Measurements from ENCODE around the gene PGC. TPM values are rescaled to one million over a fixed set of nuclear protein-coding genes. Genes with fewer than 3 reads are reported as not detected.

PGC gene
- total RNA-seq, 1 donor from 2014 or later: not detected

- Mint-ChIP-seq H3K4me3 (peak overlapping the region; percentile 57), H3K27me3 (ENCODE audit: low read depth) (peaks cover 22% of the 10 kb centered on the region), H3K4me1 (peaks cover 11% of the 10 kb centered on the region), H3K27ac (no peak overlapping the region), H3K9me3 (no peaks in the 10 kb centered on the region), H3K36me3 (no peaks in the 10 kb centered on the region)
- DNase-seq (ENCODE audit: low spot score in 2 of 2, unreplicated experiment in 2 of 2): peak; percentile 30 to 49
- no peak for TF ChIP-seq CTCF (IDR thresholded peaks at IDR 0.05; ENCODE audit: unreplicated experiment)
These were observed 12.4 kb downstream of the PGC start for GRCh38 chr6:41734666-41735426.

- Mint-ChIP-seq H3K9me3 (no peaks in the 10 kb centered on the region), H3K27ac (no peak overlapping the region), H3K4me3 (peak overlapping the region; percentile 75), H3K36me3 (no peaks in the 10 kb centered on the region), H3K27me3 (ENCODE audit: low read depth) (peaks cover 24% of the 10 kb centered on the region), H3K4me1 (peaks cover 9% of the 10 kb centered on the region)
- no peak for TF ChIP-seq CTCF (IDR thresholded peaks at IDR 0.05; ENCODE audit: unreplicated experiment)
- peak; percentile 54 to 69 for DNase-seq (ENCODE audit: low spot score in 2 of 2, unreplicated experiment in 2 of 2)
These were observed 13.2 kb downstream of the PGC start for GRCh38 chr6:41733707-41734665.

GRCh38 chr6:41733360-41733706 lies 13.9 kb downstream of the PGC start:
- H3K4me1 Mint-ChIP-seq: peaks cover 7% of the 10 kb centered on the region
- no peaks in the 10 kb centered on the region for H3K9me3 Mint-ChIP-seq
- no peak overlapping the region for H3K27ac Mint-ChIP-seq

GRCh38 chr6:41732591-41733359 lies 14.4 kb downstream of the PGC start:
- DNase-seq (ENCODE audit: low spot score in 2 of 2, unreplicated experiment in 2 of 2): no peak
- peaks cover 25% of the 10 kb centered on the region for H3K27me3 Mint-ChIP-seq (ENCODE audit: low read depth)
- no peaks in the 10 kb centered on the region for H3K9me3 Mint-ChIP-seq
- no peak for TF ChIP-seq CTCF (IDR thresholded peaks at IDR 0.05; ENCODE audit: unreplicated experiment)
- no peak overlapping the region for H3K27ac Mint-ChIP-seq
- no peak overlapping the region for H3K4me3 Mint-ChIP-seq
- H3K4me1 Mint-ChIP-seq: peaks cover 7% of the 10 kb centered on the region
- H3K36me3 Mint-ChIP-seq: no peaks in the 10 kb centered on the region

More at GRCh38 chr6:41733360-41733706, 13.9 kb downstream of the PGC start:
- no peak for DNase-seq (ENCODE audit: low spot score in 2 of 2, unreplicated experiment in 2 of 2)
- no peak for TF ChIP-seq CTCF (IDR thresholded peaks at IDR 0.05; ENCODE audit: unreplicated experiment)
- H3K36me3 Mint-ChIP-seq: no peaks in the 10 kb centered on the region
- H3K4me3 Mint-ChIP-seq: peak overlapping the region; percentile 75
- peaks cover 25% of the 10 kb centered on the region for H3K27me3 Mint-ChIP-seq (ENCODE audit: low read depth)

- H3K36me3 Mint-ChIP-seq: no peaks in the 10 kb centered on the region
- peaks cover 25% of the 10 kb centered on the region for H3K27me3 Mint-ChIP-seq (ENCODE audit: low read depth)
- DNase-seq (ENCODE audit: low spot score in 2 of 2, unreplicated experiment in 2 of 2): no peak
- no peaks in the 10 kb centered on the region for H3K9me3 Mint-ChIP-seq
- H3K27ac Mint-ChIP-seq: no peak overlapping the region
- H3K4me1 Mint-ChIP-seq: peaks cover 7% of the 10 kb centered on the region
- H3K4me3 Mint-ChIP-seq: no peak overlapping the region
- TF ChIP-seq CTCF (IDR thresholded peaks at IDR 0.05; ENCODE audit: unreplicated experiment): no peak
These were observed 15.0 kb downstream of the PGC start for GRCh38 chr6:41732149-41732548.

All from mesothelial cell of epicardium (in vitro differentiated cells).